CD4-positive, alpha-beta T cell (primary cell): ENCODE measurements around the gene TBCB. TPM values are rescaled to one million over a fixed set of nuclear protein-coding genes. Genes with fewer than 3 reads are reported as not detected.

Experiments
- total RNA-seq, 174 experiments: library from RNA in 2 of 174; stranded (reverse) in 2 of 174; gene quantifications; one replicate each; pipeline ENCODE4 v1.2.3 and lab custom pipeline; 2021 to 2026

Gene TBCB
- total RNA-seq, 2 experiments from 2014 or later = 67.5 to 68.0 TPM

Other genes starting within 250 kb of the TBCB start
- gene APLP1, start 246.9 kb upstream of the TBCB start, total RNA-seq = not detected
- 10 to 100 TPM; 26.5 to 30.1 TPM for gene NFKBID, start 214.9 kb upstream of the TBCB start, total RNA-seq
- 10 to 100 TPM; 72.4 to 78.6 TPM for gene HCST, start 212.9 kb upstream of the TBCB start, total RNA-seq
- gene TYROBP, start 207.2 kb upstream of the TBCB start, total RNA-seq = 1 to 10 TPM; 6.0 to 7.6 TPM
- gene LRFN3, start 179.1 kb upstream of the TBCB start, total RNA-seq = 1 to 10 TPM; 4.2 to 4.5 TPM
- 1 to 10 TPM; 4.3 to 5.4 TPM for gene SDHAF1, start 120.3 kb upstream of the TBCB start, total RNA-seq
- 1 to 10 TPM; 1.6 TPM for gene SYNE4, start 106.7 kb upstream of the TBCB start, total RNA-seq
- 10 to 100 TPM; 38.1 to 41.8 TPM for gene ALKBH6, start 101.3 kb upstream of the TBCB start, total RNA-seq
- under 1 TPM; 0.47 to 0.85 TPM for gene CLIP3, start 82.6 kb upstream of the TBCB start, total RNA-seq
- gene THAP8, start 61.2 kb upstream of the TBCB start, total RNA-seq = under 1 TPM; 0.38 to 0.53 TPM
- gene WDR62, start 60.6 kb upstream of the TBCB start, total RNA-seq = 1 to 10 TPM; 2.0 to 2.6 TPM
- gene OVOL3, start 4.3 kb upstream of the TBCB start, total RNA-seq = not detected
- 10 to 100 TPM; 29.2 to 31.1 TPM for gene POLR2I, start 593 bp upstream of the TBCB start, total RNA-seq
- 100 to 1,000 TPM; 167 to 177 TPM for gene CAPNS1, start 24.6 kb downstream of the TBCB start, total RNA-seq
- not detected for gene COX7A1, start 37.0 kb downstream of the TBCB start, total RNA-seq
- gene ZNF565, start 99.2 kb downstream of the TBCB start, total RNA-seq = 1 to 10 TPM; 7.6 to 8.5 TPM
- gene ZNF146, start 99.6 kb downstream of the TBCB start, total RNA-seq = 10 to 100 TPM; 13.6 to 13.7 TPM